Endodermal cell (in vitro differentiated cells): ENCODE measurements around the gene CFAP57. TPM values are rescaled to one million over a fixed set of nuclear protein-coding genes. Genes with fewer than 3 reads are reported as not detected.

Experiments
- DNase-seq: peaks from one replicate; pipeline ENCODE4 v3.0.0-alpha.2; 2017
- H3K27ac ChIP-seq: 2 replicates; pipeline ENCODE4 v1.5.1; 2013; ENCODE audit warnings: mild to moderate bottlenecking, low read depth, low read length, moderate library complexity
- H3K27me3 ChIP-seq: 2 replicates; pipeline ENCODE4 v1.6.1; 2013; ENCODE audit warnings: mild to moderate bottlenecking, low read length, moderate library complexity; ENCODE audit not compliant: insufficient read depth, control insufficient read depth, poor library complexity, severe bottlenecking
- H3K36me3 ChIP-seq: 2 replicates; pipeline ENCODE4 v1.7.0; 2013; ENCODE audit warnings: mild to moderate bottlenecking, low read length, moderate library complexity; ENCODE audit not compliant: control insufficient read depth, insufficient read depth
- H3K4me1 ChIP-seq: one replicate; pipeline ENCODE4 v1.7.0; 2013; ENCODE audit warnings: low read length; ENCODE audit not compliant: control insufficient read depth, insufficient read depth
- H3K4me3 ChIP-seq: 2 replicates; pipeline ENCODE4 v1.5.1; 2013; ENCODE audit warnings: mild to moderate bottlenecking, low read length, moderate library complexity
- H3K9ac ChIP-seq: 2 replicates; pipeline ENCODE4 v1.6.1; 2013; ENCODE audit warnings: mild to moderate bottlenecking, low read length, moderate library complexity; ENCODE audit not compliant: poor library complexity, severe bottlenecking; ENCODE audit errors: extremely low read depth
- H3K9me3 ChIP-seq: 2 replicates; pipeline ENCODE4 v1.6.1; 2013; ENCODE audit warnings: mild to moderate bottlenecking, low read length, moderate library complexity; ENCODE audit not compliant: control insufficient read depth
- H3K27ac Mint-ChIP-seq: 2 replicates; pipeline ENCODE4 v1.8.0; 2020; ENCODE audit warnings: mixed read lengths
- H3K27me3 Mint-ChIP-seq: 2 replicates; pipeline ENCODE4 v1.8.0; 2021; ENCODE audit warnings: mild to moderate bottlenecking, mixed read lengths; ENCODE audit not compliant: insufficient read depth
- H3K36me3 Mint-ChIP-seq: 2 replicates; pipeline ENCODE4 v1.8.0; 2020; ENCODE audit warnings: low read depth, mixed read lengths
- H3K4me1 Mint-ChIP-seq: 2 replicates; pipeline ENCODE4 v1.8.0; 2020; ENCODE audit warnings: mixed read lengths
- H3K4me3 Mint-ChIP-seq: 2 replicates; pipeline ENCODE4 v1.8.0; 2020; ENCODE audit warnings: mild to moderate bottlenecking, moderate library complexity, mixed read lengths
- H3K9me3 Mint-ChIP-seq: 2 replicates; pipeline ENCODE4 v1.8.0; 2020; ENCODE audit warnings: mild to moderate bottlenecking, mixed read lengths
- WGBS, 2 experiments: methylation state at CpG; one replicate each; pipeline versions ENCODE4 v1.1.5 to v1.1.7; 2013; ENCODE audit warnings: missing lambda C conversion rate in 2 of 2, mixed read lengths in 1 of 2; ENCODE audit not compliant: insufficient coverage in 1 of 2, insufficient read length in 1 of 2; 5-methylcytosine and 5-hydroxymethylcytosine counted together
- total RNA-seq, 2 donors: library from RNA; stranded (reverse); fragmentation: NEBNext Ultra II Directional in 1 of 2; extraction: Animal tissue kit (Norgen Biotek cat#: 25700) in 1 of 2; gene quantifications; 2 replicates in 1 of 2; 3 replicates in 1 of 2; pipeline ENCODE4 v1.2.1, GENCODE V29; 2021
- TF ChIP-seq, protein P1 (sequence below): fragments of 200-600 bp; sonication (generic); conservative IDR thresholded peaks from 2 replicates; pipeline ENCODE4 v1.5.0; 2021; ENCODE audit warnings: antibody characterized with exemption, mild to moderate bottlenecking

CFAP57 gene
- total RNA-seq, 2 donors from 2014 or later, result 0.82 to 0.90 TPM

DNA sequence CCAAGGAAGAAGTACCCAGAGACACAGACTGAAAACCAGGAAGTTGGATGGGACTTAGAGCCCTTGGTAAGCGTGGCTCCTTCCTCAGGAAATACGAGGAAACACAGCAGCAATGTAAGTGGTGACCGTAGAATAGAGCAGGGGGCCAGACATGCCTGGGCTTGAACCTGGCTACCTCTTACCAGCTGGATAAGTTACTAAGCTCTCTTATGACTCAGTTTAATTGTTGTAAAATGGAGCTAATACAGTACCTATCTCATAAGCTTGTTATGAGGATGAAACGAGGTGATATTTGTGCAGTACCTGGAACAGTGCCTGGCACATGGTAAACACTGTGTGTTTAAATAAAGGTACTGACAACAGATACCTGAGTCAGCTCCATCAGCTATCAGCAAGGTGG is 19.3 kb upstream of the CFAP57 start:
- Histone ChIP-seq H3K36me3 (no peaks in the 10 kb centered on the region), H3K9me3 (no peaks in the 10 kb centered on the region), H3K4me1 (no peaks in the 10 kb centered on the region), H3K9ac (no peak overlapping the region), H3K27ac (no peak overlapping the region), H3K4me3 (no peak overlapping the region), H3K27me3 (peaks cover 13% of the 10 kb centered on the region)
- Mint-ChIP-seq H3K27ac (no peak overlapping the region), H3K27me3 (peaks cover 9% of the 10 kb centered on the region), H3K4me1 (peaks cover 7% of the 10 kb centered on the region), H3K9me3 (no peaks in the 10 kb centered on the region), H3K36me3 (no peaks in the 10 kb centered on the region), H3K4me3 (no peak overlapping the region)
- TF ChIP-seq, protein P1, sequence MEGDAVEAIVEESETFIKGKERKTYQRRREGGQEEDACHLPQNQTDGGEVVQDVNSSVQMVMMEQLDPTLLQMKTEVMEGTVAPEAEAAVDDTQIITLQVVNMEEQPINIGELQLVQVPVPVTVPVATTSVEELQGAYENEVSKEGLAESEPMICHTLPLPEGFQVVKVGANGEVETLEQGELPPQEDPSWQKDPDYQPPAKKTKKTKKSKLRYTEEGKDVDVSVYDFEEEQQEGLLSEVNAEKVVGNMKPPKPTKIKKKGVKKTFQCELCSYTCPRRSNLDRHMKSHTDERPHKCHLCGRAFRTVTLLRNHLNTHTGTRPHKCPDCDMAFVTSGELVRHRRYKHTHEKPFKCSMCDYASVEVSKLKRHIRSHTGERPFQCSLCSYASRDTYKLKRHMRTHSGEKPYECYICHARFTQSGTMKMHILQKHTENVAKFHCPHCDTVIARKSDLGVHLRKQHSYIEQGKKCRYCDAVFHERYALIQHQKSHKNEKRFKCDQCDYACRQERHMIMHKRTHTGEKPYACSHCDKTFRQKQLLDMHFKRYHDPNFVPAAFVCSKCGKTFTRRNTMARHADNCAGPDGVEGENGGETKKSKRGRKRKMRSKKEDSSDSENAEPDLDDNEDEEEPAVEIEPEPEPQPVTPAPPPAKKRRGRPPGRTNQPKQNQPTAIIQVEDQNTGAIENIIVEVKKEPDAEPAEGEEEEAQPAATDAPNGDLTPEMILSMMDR, result no peak
- no peak for DNase-seq
- WGBS, 2 experiments, result 90 to 95% methylated on average over 4 of the region's 4 CpGs

DNA sequence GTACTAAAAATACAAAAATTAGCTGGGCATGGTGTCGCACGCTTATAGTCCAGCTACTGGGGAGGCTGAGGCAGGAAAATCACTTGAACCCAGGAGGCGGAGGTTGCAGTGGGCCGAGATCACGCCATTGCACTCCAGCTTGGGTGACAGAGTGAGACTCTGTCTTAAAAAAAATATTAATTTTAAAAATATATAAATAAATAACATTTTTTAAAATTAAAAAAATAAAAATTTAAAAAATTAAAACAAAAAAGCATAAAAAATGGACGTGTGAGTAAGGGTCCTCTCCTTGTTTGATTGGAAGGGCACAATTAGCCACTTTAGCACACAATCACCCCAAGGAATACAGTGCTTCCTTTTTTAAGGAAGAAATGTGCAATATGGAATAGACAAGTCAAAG is 18.7 kb upstream of the CFAP57 start:
- no peaks in the 10 kb centered on the region for H3K9me3 Mint-ChIP-seq
- Histone ChIP-seq H3K36me3 (no peaks in the 10 kb centered on the region), H3K4me3 (no peak overlapping the region), H3K27me3 (peaks cover 9% of the 10 kb centered on the region), H3K4me1 (no peaks in the 10 kb centered on the region), H3K9ac (no peak overlapping the region), H3K27ac (no peak overlapping the region), H3K9me3 (no peaks in the 10 kb centered on the region)
- DNase-seq, result no peak
- H3K36me3 Mint-ChIP-seq, result no peaks in the 10 kb centered on the region
- WGBS, 2 experiments, result 95 to 100% methylated on average over 2 to 6 of the region's 6 CpGs
- H3K4me1 Mint-ChIP-seq, result peaks cover 4% of the 10 kb centered on the region
- H3K27me3 Mint-ChIP-seq, result peaks cover 9% of the 10 kb centered on the region
- no peak overlapping the region for H3K4me3 Mint-ChIP-seq
- TF ChIP-seq, protein P1, result no peak
- no peak overlapping the region for H3K27ac Mint-ChIP-seq

DNA sequence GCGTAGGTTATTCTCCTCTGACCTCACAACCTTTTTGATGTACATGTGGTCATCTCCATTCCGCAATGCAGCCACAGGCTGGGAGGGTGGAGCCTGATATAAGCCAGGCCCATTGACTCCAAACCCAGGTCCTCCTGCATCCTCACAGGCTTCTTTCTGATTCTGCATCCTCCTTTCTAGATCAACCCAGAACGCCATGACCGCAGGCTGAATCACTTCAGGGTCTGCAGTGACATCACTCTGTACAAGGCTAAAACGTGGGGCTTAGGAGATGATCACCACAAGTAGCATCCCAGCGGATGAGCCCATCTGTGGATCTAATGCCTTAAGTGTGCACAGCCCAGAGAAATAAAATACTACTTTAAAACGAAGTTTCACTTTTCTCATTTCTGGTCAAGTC is 16.1 kb upstream of the CFAP57 start:
- no peaks in the 10 kb centered on the region for H3K27me3 Mint-ChIP-seq
- TF ChIP-seq, protein P1, result no peak
- no peaks in the 10 kb centered on the region for H3K4me1 Mint-ChIP-seq
- H3K27ac ChIP-seq, result no peak overlapping the region
- H3K4me1 ChIP-seq, result no peaks in the 10 kb centered on the region
- H3K9me3 ChIP-seq, result no peaks in the 10 kb centered on the region
- H3K4me3 Mint-ChIP-seq, result no peak overlapping the region
- no peak overlapping the region for H3K4me3 ChIP-seq
- H3K9me3 Mint-ChIP-seq, result no peaks in the 10 kb centered on the region
- no peak overlapping the region for H3K27ac Mint-ChIP-seq
- no peak overlapping the region for H3K9ac ChIP-seq
- H3K36me3 Mint-ChIP-seq, result no peaks in the 10 kb centered on the region
- H3K36me3 ChIP-seq, result no peaks in the 10 kb centered on the region
- no peaks in the 10 kb centered on the region for H3K27me3 ChIP-seq
- WGBS, 2 experiments, result 92 to 94% methylated on average over 6 to 7 of the region's 7 CpGs
- DNase-seq, result no peak
